IMR-90 (cell line): ENCODE measurements around the gene TNS1.

ENCODE experiments used
- CEBPB ChIP-seq: IDR thresholded peaks from 2 replicates; pipeline ENCODE4 v1.6.1; 2012; ENCODE audit warnings: low read depth, low read length, improper control_type of control experiment
- CHD1 ChIP-seq: IDR thresholded peaks from 2 replicates; pipeline ENCODE4 v1.6.1; 2012; ENCODE audit warnings: low read depth, low read length, improper control_type of control experiment
- MXI1 ChIP-seq: IDR thresholded peaks from 2 replicates; pipeline ENCODE4 v1.6.1; 2012; ENCODE audit warnings: low read depth, mild to moderate bottlenecking, low read length, moderate library complexity, borderline replicate concordance
- POLR2A ChIP-seq: IDR thresholded peaks from 2 replicates; pipeline ENCODE4 v1.6.1; 2012; ENCODE audit warnings: mild to moderate bottlenecking, low read depth, low read length
- SMC3 ChIP-seq: fragments of 150-350 bp; IDR thresholded peaks from 2 replicates; pipeline ENCODE4 v1.6.1; 2016; ENCODE audit warnings: low read depth, mild to moderate bottlenecking, antibody characterized with exemption, low read length, moderate library complexity
- TF ChIP-seq, protein P1 (sequence below): conservative IDR thresholded peaks from 2 replicates; pipeline ENCODE4 v1.5.1; 2012; ENCODE audit warnings: mild to moderate bottlenecking, low read depth, low read length, improper control_type of control experiment
- TF ChIP-seq, protein P2 (sequence below): fragments of 150-350 bp; IDR thresholded peaks from 2 replicates; pipeline ENCODE4 v1.6.1; 2016; ENCODE audit warnings: low read depth, mild to moderate bottlenecking, low read length, moderate library complexity, borderline replicate concordance

DNA sequence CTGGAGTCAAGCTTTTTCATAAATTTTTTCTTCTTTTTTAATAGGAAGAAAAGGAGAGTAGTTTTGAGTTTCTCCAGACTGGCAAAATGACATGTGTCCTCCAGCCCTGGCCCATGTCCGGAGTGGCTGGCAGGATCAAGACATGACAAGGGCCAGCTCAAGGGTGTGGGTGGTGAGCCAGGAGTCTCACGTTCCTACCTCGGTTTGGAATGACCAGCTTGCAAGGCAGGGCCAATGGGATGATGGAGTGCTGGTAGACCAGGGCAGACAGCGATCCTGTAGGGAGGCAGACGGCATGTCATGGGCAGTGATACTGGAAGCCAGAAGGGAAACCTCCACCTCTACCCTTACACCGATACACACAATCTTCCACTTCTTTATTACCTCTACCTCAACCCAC lies 190.6 kb downstream of the TNS1 start:
- TF ChIP-seq, protein P1, sequence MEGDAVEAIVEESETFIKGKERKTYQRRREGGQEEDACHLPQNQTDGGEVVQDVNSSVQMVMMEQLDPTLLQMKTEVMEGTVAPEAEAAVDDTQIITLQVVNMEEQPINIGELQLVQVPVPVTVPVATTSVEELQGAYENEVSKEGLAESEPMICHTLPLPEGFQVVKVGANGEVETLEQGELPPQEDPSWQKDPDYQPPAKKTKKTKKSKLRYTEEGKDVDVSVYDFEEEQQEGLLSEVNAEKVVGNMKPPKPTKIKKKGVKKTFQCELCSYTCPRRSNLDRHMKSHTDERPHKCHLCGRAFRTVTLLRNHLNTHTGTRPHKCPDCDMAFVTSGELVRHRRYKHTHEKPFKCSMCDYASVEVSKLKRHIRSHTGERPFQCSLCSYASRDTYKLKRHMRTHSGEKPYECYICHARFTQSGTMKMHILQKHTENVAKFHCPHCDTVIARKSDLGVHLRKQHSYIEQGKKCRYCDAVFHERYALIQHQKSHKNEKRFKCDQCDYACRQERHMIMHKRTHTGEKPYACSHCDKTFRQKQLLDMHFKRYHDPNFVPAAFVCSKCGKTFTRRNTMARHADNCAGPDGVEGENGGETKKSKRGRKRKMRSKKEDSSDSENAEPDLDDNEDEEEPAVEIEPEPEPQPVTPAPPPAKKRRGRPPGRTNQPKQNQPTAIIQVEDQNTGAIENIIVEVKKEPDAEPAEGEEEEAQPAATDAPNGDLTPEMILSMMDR: no peak
- no peak for TF ChIP-seq POLR2A
- TF ChIP-seq CHD1: no peak
- no peak for TF ChIP-seq SMC3
- TF ChIP-seq, protein P2, sequence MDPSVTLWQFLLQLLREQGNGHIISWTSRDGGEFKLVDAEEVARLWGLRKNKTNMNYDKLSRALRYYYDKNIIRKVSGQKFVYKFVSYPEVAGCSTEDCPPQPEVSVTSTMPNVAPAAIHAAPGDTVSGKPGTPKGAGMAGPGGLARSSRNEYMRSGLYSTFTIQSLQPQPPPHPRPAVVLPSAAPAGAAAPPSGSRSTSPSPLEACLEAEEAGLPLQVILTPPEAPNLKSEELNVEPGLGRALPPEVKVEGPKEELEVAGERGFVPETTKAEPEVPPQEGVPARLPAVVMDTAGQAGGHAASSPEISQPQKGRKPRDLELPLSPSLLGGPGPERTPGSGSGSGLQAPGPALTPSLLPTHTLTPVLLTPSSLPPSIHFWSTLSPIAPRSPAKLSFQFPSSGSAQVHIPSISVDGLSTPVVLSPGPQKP: no peak
- no peak for TF ChIP-seq CEBPB
- no peak for TF ChIP-seq MXI1
